Activated CD4-positive, alpha-beta T cell treated with anti-CD3 and anti-CD28 coated beads for 48 hours (primary cell): ENCODE results near the gene FA2H.
"Not testable (repeated sequence)": the region's sequence is repeated elsewhere in the genome, so short reads cannot be mapped to it uniquely, and the experiment has no call there.

Source experiments
- DNase-seq: peaks from one replicate; pipeline ENCODE4 v3.0.0-alpha.2; 2020

FA2H gene

GRCh38 chr16:74668877-74669276, 105.7 kb downstream of the FA2H start:
- not testable (repeated sequence) for DNase-seq

GRCh38 chr16:74667255-74667700, 107.3 kb downstream of the FA2H start:
- DNase-seq = peak; percentile 55

- peak; percentile 97 for DNase-seq
These were observed 108.0 kb downstream of the FA2H start, which contains the start of gene RFWD3 for GRCh38 chr16:74666425-74667254. RFWD3 (minus strand) TSS chr16:74666877; CDS start chr16:74661449, 5,428 bp downstream.

- no peak for DNase-seq
These were observed 108.6 kb downstream of the FA2H start for GRCh38 chr16:74666010-74666421.
